ENCODE data around the gene MOK.
"Not testable (repeated sequence)": the region's sequence is repeated elsewhere in the genome, so short reads cannot be mapped to it uniquely, and the experiment has no call there.

MOK gene

DNA sequence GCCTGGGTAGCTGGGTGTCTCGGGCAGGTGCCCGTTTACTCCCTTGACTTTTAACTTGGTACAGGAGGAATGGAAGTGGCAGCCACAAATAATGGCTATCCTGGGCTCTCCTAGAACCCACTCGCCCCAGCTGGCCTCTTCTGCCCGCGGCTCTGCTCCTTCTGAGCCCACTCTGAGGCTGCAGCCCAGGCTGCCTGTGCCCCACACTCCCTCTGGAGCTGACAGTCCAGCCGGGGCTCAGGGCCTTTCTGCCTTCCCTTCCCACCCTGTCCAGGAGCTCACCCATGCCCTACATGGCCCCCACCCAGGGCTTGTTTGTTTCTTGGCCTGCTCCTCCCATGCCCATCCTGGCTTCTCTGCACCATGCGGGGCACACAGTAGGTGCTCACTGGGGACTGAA is 30.2 kb upstream of the MOK start:
- in situ Hi-C loops (cut with HindIII; ENCODE audit: low pct_unique_long_range_greater_than_20kb, low sequenced_read_pairs): no loop called here
- TF ChIP-seq JUND (IDR thresholded peaks at IDR 0.05; ENCODE audit: low read depth): no peak

DNA sequence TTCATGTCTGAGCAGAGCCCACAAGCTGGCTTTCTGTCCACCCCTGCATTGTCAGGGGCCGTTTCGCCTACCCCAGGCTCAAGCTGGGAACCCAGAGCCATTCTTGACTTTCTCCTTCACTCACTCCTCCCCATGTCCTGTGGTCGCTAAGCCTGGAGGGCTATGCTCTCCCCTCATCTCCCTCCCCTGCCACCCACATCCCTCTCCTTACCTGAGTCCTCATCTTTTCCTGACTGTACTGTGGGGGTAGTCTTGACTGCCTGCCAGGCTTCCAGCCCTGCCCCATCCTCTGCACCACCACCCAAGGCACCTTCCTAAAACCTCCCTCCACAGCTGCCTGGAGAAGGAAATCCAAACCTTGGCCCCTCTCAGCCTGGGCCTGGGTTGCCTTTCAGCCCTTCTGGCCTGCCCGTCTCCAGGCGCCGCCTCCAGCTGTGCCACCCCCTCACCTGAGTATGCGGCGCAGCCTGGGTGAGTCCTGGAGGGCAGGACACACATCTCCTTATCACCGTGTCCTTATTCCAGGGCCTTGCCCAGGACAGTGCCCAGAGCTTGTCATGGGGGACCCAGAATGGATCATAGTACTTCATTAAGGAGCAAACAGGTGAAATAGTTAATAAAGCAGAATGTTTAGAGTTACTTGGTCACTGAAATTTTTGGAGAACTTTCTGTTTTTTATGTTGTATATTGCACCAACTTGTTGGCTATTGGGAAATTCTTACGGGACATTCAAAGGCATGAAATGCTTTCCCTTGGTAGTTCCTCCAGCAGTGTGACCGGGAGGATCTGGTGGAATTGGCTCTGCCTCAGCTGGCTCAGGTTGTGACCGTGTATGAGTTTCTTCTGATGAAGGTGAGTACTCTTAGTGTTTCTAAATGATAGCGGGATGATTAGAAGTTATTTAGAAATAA is 29.1 kb upstream of the MOK start:
- TF ChIP-seq JUND (IDR thresholded peaks at IDR 0.05; ENCODE audit: low read depth): no peak
- no peak for DNase-seq (ENCODE audit: low read depth in 1 of 2, low spot score in 1 of 2)
- in situ Hi-C loops (cut with HindIII; ENCODE audit: low pct_unique_long_range_greater_than_20kb, low sequenced_read_pairs): no loop called here

More for the DNA sequence above, 30.2 kb upstream of the MOK start:
- no peak for DNase-seq (ENCODE audit: low read depth in 1 of 2, low spot score in 1 of 2)

DNA sequence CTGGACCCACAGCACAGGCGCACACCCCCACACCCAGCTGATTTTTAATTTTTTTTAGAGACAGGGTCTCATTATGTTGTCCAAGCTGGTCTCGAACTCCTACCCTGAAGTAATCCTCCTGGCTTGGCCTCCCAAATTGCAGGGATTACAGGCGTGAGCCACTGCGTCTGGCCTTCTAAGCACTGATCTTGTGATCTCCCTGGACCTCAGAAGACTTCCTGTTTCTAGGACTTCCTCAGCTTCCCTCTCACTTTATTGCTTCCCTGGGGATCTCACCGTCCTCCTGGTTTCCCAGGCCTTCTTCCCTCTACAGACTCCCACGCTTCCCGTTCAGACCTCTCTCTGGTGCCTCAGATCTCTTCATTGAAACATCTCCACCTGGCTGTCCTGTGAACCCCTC is 28.4 kb upstream of the MOK start:
- DNase-seq (ENCODE audit: low read depth in 1 of 2, low spot score in 1 of 2): no peak
- in situ Hi-C loops (cut with HindIII; ENCODE audit: low pct_unique_long_range_greater_than_20kb, low sequenced_read_pairs): no loop called here
- TF ChIP-seq JUND (IDR thresholded peaks at IDR 0.05; ENCODE audit: low read depth): no peak

DNA sequence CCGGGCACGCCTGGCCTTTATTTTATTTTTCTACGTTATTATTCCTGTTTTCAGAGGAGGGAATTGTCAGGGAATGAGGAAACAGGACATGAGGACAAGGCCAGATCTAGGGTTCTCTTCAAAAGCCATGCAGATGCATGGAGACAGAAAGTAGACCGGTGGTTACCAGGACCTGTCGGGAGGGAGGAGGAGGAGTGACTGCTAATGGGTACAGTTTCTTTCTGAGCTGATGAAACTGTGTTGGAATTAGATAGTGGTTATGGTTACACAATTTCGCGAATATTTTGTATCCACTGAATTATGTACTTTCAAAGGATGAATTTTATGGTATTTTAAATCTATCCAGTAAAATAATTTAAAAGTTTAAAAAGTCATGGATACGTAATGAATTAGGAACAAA is 25.8 kb upstream of the MOK start:
- in situ Hi-C loops (cut with HindIII; ENCODE audit: low pct_unique_long_range_greater_than_20kb, low sequenced_read_pairs): no loop called here
- TF ChIP-seq JUND (IDR thresholded peaks at IDR 0.05; ENCODE audit: low read depth): no peak
- DNase-seq (ENCODE audit: low read depth in 1 of 2, low spot score in 1 of 2): no peak

DNA sequence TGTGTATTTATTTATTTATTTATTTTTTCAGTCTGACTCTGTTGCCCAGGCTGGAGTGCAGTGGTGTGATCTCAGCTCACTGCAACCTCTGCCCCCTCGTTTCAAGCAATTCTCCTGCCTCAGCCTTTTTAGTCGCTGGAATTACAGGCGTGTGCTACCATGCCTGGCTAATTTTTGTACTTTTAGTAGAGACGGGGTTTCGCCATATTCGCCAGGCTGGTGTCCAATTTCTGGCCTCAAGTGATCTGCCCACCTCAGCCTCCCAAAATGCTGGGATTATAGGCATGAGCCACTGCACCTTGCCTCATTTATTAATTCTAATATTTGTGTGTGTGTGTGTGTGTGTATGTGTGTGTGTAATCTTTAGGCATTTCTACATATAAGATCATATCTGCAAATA is 24.4 kb upstream of the MOK start:
- DNase-seq (ENCODE audit: low read depth in 1 of 2, low spot score in 1 of 2); in situ Hi-C loops (cut with HindIII; ENCODE audit: low pct_unique_long_range_greater_than_20kb, low sequenced_read_pairs): not testable (repeated sequence)

DNA sequence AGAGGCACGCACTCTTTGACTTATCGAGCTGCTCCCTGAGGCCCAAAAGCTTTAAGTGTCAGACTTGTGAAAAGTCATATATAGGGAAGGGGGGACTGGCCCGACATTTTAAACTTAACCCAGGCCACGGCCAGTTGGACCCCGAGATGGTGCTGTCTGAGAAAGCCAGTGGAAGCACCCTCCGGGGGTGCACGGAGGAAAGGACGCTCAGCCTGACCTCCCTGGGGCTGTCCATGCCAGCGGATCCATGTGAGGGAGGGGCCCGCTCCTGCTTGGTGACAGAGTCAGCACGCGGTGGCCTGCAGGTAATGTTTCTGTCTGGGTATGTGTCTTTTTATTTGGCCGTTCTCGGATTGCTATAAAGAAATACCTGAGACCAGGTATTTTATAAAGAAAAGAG is 21.6 kb upstream of the MOK start:
- in situ Hi-C loops (cut with HindIII; ENCODE audit: low pct_unique_long_range_greater_than_20kb, low sequenced_read_pairs): no loop called here
- TF ChIP-seq JUND (IDR thresholded peaks at IDR 0.05; ENCODE audit: low read depth): no peak
- no peak for DNase-seq (ENCODE audit: low read depth in 1 of 2, low spot score in 1 of 2)

DNA sequence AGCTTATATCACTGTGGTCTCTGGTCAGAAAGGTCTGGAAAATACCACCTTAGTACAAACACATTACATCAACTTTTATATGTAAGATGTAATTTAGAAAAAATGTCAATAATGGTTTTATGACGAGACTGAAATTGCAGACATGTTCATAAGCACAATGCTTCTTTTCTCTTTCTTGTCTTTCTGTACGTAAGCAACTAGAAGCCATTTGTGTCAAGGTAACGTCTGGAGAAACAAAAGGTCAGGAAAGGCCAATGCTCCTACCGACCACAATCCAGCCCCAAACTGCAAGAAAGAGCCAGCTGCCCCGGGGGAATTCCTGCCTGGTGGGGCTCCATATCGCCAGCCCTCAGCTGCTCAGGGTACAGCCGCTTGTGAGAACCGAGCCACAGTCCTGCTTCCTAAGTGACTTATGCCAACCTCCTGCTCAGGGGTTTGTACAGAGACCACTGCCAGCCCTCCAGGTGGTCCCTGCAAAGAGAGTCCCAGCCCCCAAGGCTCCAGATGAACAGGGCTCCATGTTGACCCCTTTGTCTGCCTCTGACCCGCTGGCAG is 20.9 kb upstream of the MOK start:
- no peak for DNase-seq (ENCODE audit: low read depth in 1 of 2, low spot score in 1 of 2)
- TF ChIP-seq JUND (IDR thresholded peaks at IDR 0.05; ENCODE audit: low read depth): no peak
- in situ Hi-C loops (cut with HindIII; ENCODE audit: low pct_unique_long_range_greater_than_20kb, low sequenced_read_pairs): no loop called here

DNA sequence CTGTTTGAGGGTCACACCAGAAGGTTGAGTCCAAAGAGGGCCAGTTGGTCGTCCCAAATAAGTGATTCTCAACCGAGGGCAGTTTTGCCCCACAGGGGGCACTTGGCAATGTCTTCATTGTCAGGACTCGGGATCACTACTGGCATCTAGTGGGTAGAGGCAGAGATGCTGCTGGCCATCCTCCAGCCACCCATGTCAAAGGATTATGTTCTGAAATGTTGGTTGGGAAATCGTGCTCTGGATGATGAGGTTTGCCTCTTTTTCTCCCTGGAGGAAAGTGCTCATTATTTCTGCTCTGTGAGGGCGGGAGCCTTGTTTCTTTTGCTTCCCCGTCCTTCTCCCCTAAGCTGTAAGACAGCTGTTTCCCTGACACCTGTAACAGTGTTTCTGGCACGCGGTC is 18.1 kb upstream of the MOK start:
- in situ Hi-C loops (cut with HindIII; ENCODE audit: low pct_unique_long_range_greater_than_20kb, low sequenced_read_pairs): no loop called here
- no peak for TF ChIP-seq JUND (IDR thresholded peaks at IDR 0.05; ENCODE audit: low read depth)
- DNase-seq (ENCODE audit: low read depth in 1 of 2, low spot score in 1 of 2): peak; percentile 45 to 85

DNA sequence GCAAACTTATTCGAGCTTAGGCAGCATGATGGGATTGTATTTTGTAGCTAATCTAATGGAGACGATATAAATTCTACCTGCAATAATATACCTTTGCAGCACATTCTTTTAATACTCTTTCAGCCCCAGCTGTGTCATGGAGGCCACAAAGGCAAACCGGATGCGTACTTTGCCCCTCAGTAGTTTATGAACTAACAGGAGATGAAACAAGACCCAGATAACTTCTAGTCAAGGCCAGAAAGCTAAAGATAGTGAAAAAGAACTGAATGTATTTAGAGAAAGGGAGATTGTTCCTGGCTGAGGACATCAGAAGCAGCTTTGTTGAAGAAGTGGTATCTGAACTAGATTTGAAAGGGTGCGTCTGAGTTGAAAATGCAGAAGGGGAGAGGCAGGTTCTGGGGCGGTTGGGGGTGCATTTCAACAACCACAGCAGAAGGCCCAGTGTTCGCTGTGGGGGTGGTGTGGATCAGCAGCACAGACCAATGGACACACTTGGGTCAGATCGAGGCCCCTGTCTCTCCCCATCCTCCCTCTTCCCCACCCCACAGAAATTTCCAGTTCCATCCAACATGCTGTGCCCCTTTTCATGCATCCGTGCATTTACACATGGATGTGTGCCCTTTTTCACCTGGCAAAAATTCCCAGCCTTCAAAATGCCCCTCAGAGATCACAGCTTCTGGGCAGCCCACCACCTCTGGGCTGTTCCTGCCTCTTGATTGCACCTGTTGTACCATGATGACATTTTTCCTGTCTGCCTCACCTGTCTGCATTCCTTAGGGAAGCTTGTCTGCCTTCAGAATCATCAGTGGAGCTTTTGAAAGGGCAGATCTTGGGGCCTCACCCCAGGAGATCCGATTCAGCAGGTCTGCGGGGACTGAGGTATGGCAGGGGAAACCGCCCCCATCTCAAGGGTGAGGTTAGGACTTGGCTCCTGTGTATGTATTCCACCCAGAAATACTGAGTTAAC is 16.8 kb upstream of the MOK start:
- no peak for TF ChIP-seq JUND (IDR thresholded peaks at IDR 0.05; ENCODE audit: low read depth)
- in situ Hi-C loops (cut with HindIII; ENCODE audit: low pct_unique_long_range_greater_than_20kb, low sequenced_read_pairs): no loop called here
- DNase-seq (ENCODE audit: low read depth in 1 of 2, low spot score in 1 of 2): no peak

DNA sequence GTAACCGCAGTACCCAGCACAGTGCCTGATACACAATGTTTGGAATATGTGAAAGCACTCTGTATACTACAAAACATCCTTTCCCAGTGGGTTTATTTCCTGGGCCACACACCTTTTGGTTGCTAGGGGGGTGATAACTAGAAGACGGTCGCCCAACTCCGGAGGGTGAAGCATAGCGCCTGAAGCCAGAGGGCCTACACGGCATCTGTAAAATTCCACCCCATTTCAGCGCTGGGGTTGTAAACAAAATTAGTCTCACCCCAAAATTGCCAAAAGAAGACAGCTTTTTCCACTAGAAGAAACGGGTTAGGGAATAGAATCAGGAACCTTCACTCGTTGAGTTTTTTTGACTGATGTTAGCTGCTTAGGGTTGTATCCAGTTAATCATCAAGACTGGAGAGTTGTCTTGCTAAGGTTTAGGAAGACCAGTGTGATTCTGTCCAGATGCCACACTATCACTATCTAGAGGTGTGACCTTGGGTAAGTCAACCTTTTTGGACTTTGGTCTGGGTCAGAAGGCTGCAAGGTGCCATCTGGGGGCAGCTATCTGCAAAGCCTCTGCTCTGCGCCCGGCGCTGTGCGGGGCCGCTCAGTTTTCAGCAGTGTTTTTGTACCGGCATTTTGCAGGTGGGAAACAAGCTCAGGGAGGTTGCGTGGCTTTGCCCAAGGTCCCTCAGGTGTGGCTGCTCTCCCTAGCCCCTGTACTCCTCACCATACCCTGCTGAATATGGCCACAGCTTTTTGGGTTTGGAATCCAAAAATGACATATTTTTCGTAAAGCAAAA is 15.9 kb upstream of the MOK start:
- in situ Hi-C loops (cut with HindIII; ENCODE audit: low pct_unique_long_range_greater_than_20kb, low sequenced_read_pairs): no loop called here
- no peak for TF ChIP-seq JUND (IDR thresholded peaks at IDR 0.05; ENCODE audit: low read depth)
- no peak for DNase-seq (ENCODE audit: low read depth in 1 of 2, low spot score in 1 of 2)

DNA sequence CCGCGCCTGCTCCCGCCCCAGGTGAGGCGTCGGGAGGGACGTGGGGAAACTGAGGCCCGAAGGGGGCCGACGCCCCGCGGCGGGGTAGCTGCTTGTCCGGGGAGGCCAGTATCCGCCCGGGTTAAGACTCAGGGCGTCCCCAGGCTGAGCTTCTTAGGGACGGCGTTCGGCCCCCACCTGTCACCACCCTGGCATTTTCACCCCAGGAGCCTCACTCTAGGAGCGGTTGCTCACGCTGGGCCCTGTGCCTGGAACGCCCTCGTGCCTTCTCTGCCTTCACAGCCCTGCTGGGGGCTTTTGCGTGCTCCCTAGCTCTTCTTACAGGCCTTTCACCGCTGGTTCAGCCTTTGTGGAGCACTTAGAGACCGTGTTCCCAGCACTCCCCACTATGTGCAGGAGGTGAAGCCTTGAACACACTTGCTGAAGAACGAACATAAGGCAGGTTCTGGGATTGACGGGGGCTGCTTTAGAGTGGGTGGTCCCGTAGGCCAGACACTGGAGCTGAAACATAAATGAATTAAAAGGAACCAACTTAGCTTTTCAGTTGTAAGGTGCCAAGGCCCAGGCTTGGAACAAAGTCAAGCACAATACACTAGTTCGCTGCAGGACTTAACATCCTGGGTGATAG is 15.2 kb upstream of the MOK start:
- peak; percentile 30 to 38 for DNase-seq (ENCODE audit: low read depth in 1 of 2, low spot score in 1 of 2)
- TF ChIP-seq JUND (IDR thresholded peaks at IDR 0.05; ENCODE audit: low read depth): no peak
- in situ Hi-C loops (cut with HindIII; ENCODE audit: low pct_unique_long_range_greater_than_20kb, low sequenced_read_pairs): no loop called here
